Activated CD8-positive, alpha-beta memory T cell treated with anti-CD3 and anti-CD28 coated beads for 4 hours (primary cell): ENCODE results near the gene R3HDM1.
"Not testable (repeated sequence)": the region's sequence is repeated elsewhere in the genome, so short reads cannot be mapped to it uniquely, and the experiment has no call there.

Source experiments
- DNase-seq, 2 donors: peaks; one replicate each; pipeline ENCODE4 v3.0.0-alpha.2; 2020; ENCODE audit warnings: low read depth in 2 of 2

R3HDM1 gene

GRCh38 chr2:135641156-135642068 is 110.1 kb downstream of the R3HDM1 start:
- DNase-seq, result no peak

- no peak for DNase-seq
These were observed 116.7 kb downstream of the R3HDM1 start for GRCh38 chr2:135647836-135648579.

- DNase-seq, result no peak
These were observed 119.4 kb downstream of the R3HDM1 start for GRCh38 chr2:135650721-135651120.

- DNase-seq, result no peak
These were observed 120.4 kb downstream of the R3HDM1 start for GRCh38 chr2:135651717-135652116.

GRCh38 chr2:135654239-135654638 is 123.0 kb downstream of the R3HDM1 start:
- not testable (repeated sequence) for DNase-seq

GRCh38 chr2:135657806-135658582 is 126.7 kb downstream of the R3HDM1 start:
- DNase-seq, result peak; percentile 15 to 28

- DNase-seq, result no peak
These were observed 130.8 kb downstream of the R3HDM1 start for GRCh38 chr2:135662088-135662487.

GRCh38 chr2:135663148-135663700 is 131.9 kb downstream of the R3HDM1 start:
- DNase-seq, result no peak

- DNase-seq, result no peak
These were observed 133.4 kb downstream of the R3HDM1 start for GRCh38 chr2:135664623-135665068.

- no peak for DNase-seq
These were observed 135.8 kb downstream of the R3HDM1 start for GRCh38 chr2:135667045-135667444.

GRCh38 chr2:135674453-135674852 is 143.2 kb downstream of the R3HDM1 start:
- no peak for DNase-seq

GRCh38 chr2:135676031-135676430 is 144.7 kb downstream of the R3HDM1 start:
- no peak for DNase-seq

- no peak for DNase-seq
These were observed 147.8 kb downstream of the R3HDM1 start for GRCh38 chr2:135679125-135679524.

GRCh38 chr2:135685361-135685760 is 154.1 kb downstream of the R3HDM1 start:
- no peak for DNase-seq

- DNase-seq, result no peak
These were observed 157.7 kb downstream of the R3HDM1 start for GRCh38 chr2:135688978-135689377.

GRCh38 chr2:135689679-135690078 is 158.4 kb downstream of the R3HDM1 start:
- DNase-seq, result no peak

- no peak for DNase-seq
These were observed 163.4 kb downstream of the R3HDM1 start for GRCh38 chr2:135694711-135695110.

GRCh38 chr2:135698838-135699237 is 167.6 kb downstream of the R3HDM1 start:
- no peak for DNase-seq

- no peak for DNase-seq
These were observed 170.2 kb downstream of the R3HDM1 start for GRCh38 chr2:135701442-135701841.

GRCh38 chr2:135703300-135703699 is 172.0 kb downstream of the R3HDM1 start:
- DNase-seq, result no peak

- DNase-seq, result not testable (repeated sequence)
These were observed 172.8 kb downstream of the R3HDM1 start for GRCh38 chr2:135704075-135704474.

- no peak for DNase-seq
These were observed 176.9 kb downstream of the R3HDM1 start for GRCh38 chr2:135708159-135708558.
